Measurements from ENCODE around the gene EIF4E.
A peak's percentile ranks its signal among the peaks of the same experiment; 100 is the strongest.

The EIF4E gene, protein sequence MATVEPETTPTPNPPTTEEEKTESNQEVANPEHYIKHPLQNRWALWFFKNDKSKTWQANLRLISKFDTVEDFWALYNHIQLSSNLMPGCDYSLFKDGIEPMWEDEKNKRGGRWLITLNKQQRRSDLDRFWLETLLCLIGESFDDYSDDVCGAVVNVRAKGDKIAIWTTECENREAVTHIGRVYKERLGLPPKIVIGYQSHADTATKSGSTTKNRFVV

DNA sequence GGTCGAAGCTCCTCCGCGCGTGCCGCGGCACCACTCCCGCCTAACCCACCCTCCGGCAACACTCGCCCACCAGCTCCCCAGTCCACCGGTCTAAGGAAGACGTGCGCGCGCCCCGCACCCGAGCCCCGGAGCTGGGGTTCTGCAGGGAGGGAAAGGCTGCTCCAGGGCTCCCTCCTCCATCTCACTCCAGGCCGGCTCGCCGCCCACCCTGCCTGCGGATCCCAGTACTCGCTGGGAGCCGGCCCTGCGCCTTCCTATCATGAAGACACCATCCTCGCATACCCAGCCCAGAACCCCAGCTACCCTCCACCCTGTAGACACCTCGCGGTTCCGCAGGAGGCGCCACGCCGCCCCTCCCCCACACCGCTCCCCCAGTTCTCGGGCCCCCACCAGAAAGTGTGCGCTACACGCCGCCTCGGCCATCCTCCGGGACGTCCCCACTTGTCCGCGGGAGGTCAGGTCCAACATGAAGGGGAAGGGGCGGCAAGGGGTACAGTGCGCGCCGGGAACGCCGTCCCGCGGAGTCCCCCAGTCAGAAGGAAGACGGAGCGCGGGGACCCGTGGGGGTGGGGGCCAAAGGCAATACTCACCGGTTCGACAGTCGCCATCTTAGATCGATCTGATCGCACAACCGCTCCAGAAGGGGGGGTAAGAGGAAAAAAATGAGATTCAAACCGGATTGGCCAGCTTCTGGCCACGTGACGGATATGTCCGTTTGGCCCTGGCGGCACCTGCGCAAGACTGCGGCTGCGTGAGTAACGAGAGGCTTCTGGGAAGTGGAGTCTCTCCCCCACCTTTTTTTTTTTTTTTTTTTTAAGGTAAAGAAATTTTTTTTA lies at the start of gene EIF4E:
Gene EIF4E, minus strand, starts transcription at position 629 of the 836 bp plus-strand sequence. Its CDS starts 21 bp downstream, at position 608.
- peak; percentile 99 for DNase-seq (ENCODE audit: low read depth)
- H3K4me3 ChIP-seq (ENCODE audit: low read length): peak within 1 kb of the TSS; percentile 92
- TF ChIP-seq, protein P1, sequence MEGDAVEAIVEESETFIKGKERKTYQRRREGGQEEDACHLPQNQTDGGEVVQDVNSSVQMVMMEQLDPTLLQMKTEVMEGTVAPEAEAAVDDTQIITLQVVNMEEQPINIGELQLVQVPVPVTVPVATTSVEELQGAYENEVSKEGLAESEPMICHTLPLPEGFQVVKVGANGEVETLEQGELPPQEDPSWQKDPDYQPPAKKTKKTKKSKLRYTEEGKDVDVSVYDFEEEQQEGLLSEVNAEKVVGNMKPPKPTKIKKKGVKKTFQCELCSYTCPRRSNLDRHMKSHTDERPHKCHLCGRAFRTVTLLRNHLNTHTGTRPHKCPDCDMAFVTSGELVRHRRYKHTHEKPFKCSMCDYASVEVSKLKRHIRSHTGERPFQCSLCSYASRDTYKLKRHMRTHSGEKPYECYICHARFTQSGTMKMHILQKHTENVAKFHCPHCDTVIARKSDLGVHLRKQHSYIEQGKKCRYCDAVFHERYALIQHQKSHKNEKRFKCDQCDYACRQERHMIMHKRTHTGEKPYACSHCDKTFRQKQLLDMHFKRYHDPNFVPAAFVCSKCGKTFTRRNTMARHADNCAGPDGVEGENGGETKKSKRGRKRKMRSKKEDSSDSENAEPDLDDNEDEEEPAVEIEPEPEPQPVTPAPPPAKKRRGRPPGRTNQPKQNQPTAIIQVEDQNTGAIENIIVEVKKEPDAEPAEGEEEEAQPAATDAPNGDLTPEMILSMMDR (IDR thresholded peaks at IDR 0.05; ENCODE audit: insufficient read depth, low read depth, low read length, missing control alignments): no peak

DNA sequence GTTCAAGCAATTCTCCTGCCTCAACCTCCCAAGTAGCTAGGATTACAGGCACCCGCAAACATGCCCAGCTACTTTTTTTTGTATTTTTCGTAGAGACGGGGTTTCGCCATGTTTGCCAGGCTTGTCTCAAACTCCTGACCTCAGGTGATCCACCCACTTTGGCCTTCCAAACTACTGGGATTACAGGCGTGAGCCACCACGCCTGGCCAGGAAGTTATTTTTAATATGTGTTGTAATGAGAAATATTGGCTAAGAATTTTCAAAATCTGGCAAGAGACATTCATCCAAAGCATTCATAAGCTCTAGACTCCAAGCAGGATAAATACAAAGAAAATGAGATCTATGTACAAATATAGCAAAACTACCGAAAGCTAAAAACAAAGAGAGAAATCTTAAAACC lies 48.6 kb upstream of the EIF4E start:
- DNase-seq (ENCODE audit: low read depth): no peak
- TF ChIP-seq, protein P1 (IDR thresholded peaks at IDR 0.05; ENCODE audit: insufficient read depth, low read depth, low read length, missing control alignments): no peak
- no peak overlapping the region for H3K4me3 ChIP-seq (ENCODE audit: low read length)

DNA sequence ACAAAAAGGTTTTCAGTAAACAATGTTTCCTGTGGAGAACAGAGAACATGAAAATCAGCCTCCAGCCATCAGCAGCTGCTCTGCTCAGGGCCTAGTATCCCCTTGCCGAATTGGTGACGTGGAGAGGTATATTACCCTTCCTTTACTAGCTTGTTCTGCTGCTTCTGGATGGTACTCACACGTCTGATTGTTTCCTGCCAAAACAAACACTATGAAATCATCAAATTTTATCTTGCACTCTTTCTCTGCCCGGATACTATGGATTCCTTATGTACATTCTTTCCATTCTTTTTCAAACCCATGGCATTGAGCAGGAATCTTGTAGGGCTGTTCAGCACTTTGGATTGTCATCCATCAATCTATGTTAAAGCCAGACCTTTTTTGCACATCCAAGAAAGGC lies 47.8 kb upstream of the EIF4E start:
- peak; percentile 76 for DNase-seq (ENCODE audit: low read depth)
- TF ChIP-seq, protein P1 (IDR thresholded peaks at IDR 0.05; ENCODE audit: insufficient read depth, low read depth, low read length, missing control alignments): no peak
- H3K4me3 ChIP-seq (ENCODE audit: low read length): no peak overlapping the region

DNA sequence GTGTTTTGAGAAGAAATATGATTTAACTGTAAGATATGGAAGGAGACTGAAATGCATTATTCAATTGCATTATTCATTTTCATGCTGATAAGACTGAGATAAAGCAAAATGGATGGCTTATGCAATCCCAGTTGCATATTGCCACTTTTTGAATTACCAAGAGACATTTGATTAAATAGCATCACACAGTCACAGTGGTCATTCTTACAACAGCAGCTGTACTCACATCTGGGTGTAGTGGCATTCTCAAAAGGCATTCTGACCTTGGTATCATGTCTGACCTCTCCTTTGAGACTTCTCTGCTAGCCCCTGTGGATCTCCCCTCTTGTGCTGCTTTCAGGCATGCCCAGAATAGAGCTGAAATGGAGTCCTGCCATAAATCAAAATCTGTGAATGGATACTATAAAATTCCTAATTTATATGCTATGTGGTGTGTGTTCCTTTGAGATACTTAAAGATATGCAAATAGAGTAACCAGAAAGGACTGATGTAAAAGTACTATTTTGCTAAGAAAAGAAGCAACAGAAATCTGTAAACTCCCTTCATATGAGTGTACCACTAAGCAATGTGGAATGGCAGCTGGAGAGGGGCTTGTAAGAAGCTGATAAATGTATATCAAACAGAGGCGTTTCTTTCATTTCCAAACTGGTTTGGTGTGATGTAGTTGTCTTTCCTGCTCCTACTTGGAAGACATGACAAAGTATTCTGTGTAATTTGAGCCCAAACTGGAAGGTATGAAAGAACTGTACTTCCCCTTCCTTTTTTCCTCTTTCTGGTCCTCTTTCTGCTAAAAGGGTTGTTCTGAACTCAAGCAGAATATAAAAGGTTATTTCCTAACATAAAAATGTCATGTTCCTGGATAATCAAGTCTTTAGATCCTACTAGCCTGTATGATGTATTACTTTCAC lies 41.2 kb upstream of the EIF4E start:
- H3K4me3 ChIP-seq (ENCODE audit: low read length): no peak overlapping the region
- TF ChIP-seq, protein P1 (IDR thresholded peaks at IDR 0.05; ENCODE audit: insufficient read depth, low read depth, low read length, missing control alignments): no peak
- DNase-seq (ENCODE audit: low read depth): peak; percentile 47

DNA sequence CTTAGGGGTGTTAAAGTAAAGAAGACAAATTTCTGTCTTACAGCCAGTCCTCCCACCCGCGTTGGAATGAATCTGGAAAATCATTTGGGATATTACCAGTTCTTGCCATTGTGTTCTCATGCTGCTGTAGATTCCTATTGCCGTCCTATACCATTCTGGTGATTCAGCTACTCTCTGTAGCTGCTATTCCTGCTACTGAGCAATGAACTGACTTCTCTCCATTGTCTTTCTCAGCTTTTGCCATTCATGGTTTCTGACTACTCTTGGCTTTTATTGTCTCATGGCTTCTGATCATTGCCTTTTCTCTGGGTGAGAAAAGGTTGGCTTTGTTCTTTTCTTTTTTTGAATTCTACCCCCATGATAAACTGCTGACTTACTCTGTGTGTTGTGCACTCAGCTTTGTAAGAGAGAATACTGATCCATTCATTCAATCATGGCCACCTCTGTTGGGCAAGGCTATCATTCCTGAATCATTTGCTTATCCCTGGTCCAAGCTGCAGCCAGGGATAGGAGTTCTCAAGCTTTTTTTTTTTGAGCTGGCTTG lies 38.9 kb upstream of the EIF4E start:
- no peak overlapping the region for H3K4me3 ChIP-seq (ENCODE audit: low read length)
- DNase-seq (ENCODE audit: low read depth): no peak
- TF ChIP-seq, protein P1 (IDR thresholded peaks at IDR 0.05; ENCODE audit: insufficient read depth, low read depth, low read length, missing control alignments): no peak

DNA sequence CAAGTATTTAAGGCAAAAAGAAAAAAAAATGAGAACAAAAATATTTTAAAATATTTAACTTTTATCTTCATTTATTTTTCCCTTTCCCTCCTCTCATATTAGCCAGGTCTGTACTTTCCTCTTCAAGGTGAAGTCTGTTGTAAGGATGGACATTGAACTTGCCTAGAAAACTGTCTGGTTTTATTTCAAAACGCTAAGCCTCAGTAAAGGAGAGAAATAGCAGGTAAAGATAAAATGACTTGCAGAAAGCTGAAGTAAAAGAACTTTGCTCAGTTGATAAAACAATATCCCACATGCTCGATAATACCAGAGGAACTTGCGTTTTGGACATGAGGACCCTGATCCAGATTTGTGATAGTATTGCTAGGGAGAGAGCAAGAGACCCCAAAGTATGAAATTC lies 38.0 kb upstream of the EIF4E start:
- no peak overlapping the region for H3K4me3 ChIP-seq (ENCODE audit: low read length)
- DNase-seq (ENCODE audit: low read depth): no peak
- TF ChIP-seq, protein P1 (IDR thresholded peaks at IDR 0.05; ENCODE audit: insufficient read depth, low read depth, low read length, missing control alignments): no peak

Measured in epithelial cell of esophagus (primary cell).